ENCODE results near the gene TAMALIN. TPM values are rescaled to one million over a fixed set of nuclear protein-coding genes. Genes with fewer than 3 reads are reported as not detected.

The TAMALIN gene
- total and polyA plus RNA-seq, 8 donors, result 2.7 to 61.3 (median 16.3) TPM; not detected in 1

GRCh38 chr12:51963477-51963876 lies 43.3 kb upstream of the TAMALIN start:
- no peaks in the 10 kb centered on the region for H3K27me3 ChIP-seq
- no peak overlapping the region for H3K4me3 ChIP-seq
- H3K36me3 ChIP-seq, result peaks cover 0 to 11% (median 9%) of the 10 kb centered on the region in 4 donors
- TF ChIP-seq CTCF (IDR thresholded peaks at IDR 0.05) (no peak), EP300 (IDR thresholded peaks at IDR 0.05) (no peak), POLR2AphosphoS5 (IDR thresholded peaks at IDR 0.05) (no peak), POLR2A (IDR thresholded peaks at IDR 0.05) (no peak)
- H3K4me1 ChIP-seq, result peaks cover 31 to 46% (median 43%) of the 10 kb centered on the region in 4 donors
- H3K9me3 ChIP-seq, result no peaks in the 10 kb centered on the region
- no peak overlapping the region for H3K27ac ChIP-seq
- intact Hi-C loops (cut with DNase I; ENCODE audit: low total_unique reads), result no loop called here
- 93 to 99% (median 97%) methylated on average over 4 of the region's 4 CpGs for WGBS, 5 donors
- DNase-seq, result no peak

DNA sequence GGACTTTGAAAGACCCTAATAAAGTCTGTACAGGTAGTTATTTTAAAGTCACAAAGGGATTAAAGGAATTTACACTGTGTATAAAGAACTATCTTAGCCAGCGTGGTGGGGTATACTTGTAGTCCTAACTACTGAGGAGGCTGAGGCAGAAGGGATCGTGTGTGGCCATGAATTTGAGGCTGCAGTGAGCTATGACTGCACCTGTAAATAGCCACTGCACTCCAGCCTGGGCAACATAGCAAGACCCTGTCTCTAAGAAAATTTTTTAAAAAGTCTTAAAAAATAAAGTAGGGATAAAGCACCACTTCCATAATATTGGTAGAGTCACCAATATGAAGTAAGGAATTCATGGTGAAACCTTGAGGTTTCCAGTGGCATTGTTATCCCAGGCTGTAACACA lies 37.1 kb upstream of the TAMALIN start:
- peaks cover 44 to 52% (median 45%) of the 10 kb centered on the region in 4 donors for H3K4me1 ChIP-seq
- no peaks in the 10 kb centered on the region for H3K36me3 ChIP-seq
- no peak for DNase-seq
- no peaks in the 10 kb centered on the region for H3K27me3 ChIP-seq
- no peaks in the 10 kb centered on the region for H3K9me3 ChIP-seq
- 84 to 96% (median 95%) methylated on average over 2 of the region's 2 CpGs for WGBS, 5 donors
- intact Hi-C loops (cut with DNase I; ENCODE audit: low total_unique reads), result no loop called here
- no peak overlapping the region for H3K27ac ChIP-seq
- H3K4me3 ChIP-seq, result no peak overlapping the region
- no peak for TF ChIP-seq EP300 (IDR thresholded peaks at IDR 0.05)
- no peak for TF ChIP-seq CTCF (IDR thresholded peaks at IDR 0.05)
- no peak for TF ChIP-seq POLR2A (IDR thresholded peaks at IDR 0.05)
- no peak for TF ChIP-seq POLR2AphosphoS5 (IDR thresholded peaks at IDR 0.05)

GRCh38 chr12:51970904-51971646 lies 35.7 kb upstream of the TAMALIN start:
- Histone ChIP-seq H3K4me3 (no peak overlapping the region), H3K27ac (peak overlapping the region in 2 of 5 donors; percentile 63 to 76), H3K36me3 (peaks cover 4 to 11% (median 10%) of the 10 kb centered on the region in 4 donors), H3K4me1 (peaks cover 51 to 66% (median 55%) of the 10 kb centered on the region in 4 donors), H3K27me3 (no peaks in the 10 kb centered on the region), H3K9me3 (no peaks in the 10 kb centered on the region)
- TF ChIP-seq EP300 (IDR thresholded peaks at IDR 0.05), result no peak
- peak in 3 of 7 experiments; percentile 10 to 36 (median 27) for TF ChIP-seq CTCF (IDR thresholded peaks at IDR 0.05)
- intact Hi-C loops (cut with DNase I; ENCODE audit: low total_unique reads), result no loop called here
- DNase-seq, result peak in 1 of 2 donors; percentile 49
- WGBS, 5 donors, result 56 to 74% (median 69%) methylated on average over 12 to 13 of the region's 13 CpGs

DNA sequence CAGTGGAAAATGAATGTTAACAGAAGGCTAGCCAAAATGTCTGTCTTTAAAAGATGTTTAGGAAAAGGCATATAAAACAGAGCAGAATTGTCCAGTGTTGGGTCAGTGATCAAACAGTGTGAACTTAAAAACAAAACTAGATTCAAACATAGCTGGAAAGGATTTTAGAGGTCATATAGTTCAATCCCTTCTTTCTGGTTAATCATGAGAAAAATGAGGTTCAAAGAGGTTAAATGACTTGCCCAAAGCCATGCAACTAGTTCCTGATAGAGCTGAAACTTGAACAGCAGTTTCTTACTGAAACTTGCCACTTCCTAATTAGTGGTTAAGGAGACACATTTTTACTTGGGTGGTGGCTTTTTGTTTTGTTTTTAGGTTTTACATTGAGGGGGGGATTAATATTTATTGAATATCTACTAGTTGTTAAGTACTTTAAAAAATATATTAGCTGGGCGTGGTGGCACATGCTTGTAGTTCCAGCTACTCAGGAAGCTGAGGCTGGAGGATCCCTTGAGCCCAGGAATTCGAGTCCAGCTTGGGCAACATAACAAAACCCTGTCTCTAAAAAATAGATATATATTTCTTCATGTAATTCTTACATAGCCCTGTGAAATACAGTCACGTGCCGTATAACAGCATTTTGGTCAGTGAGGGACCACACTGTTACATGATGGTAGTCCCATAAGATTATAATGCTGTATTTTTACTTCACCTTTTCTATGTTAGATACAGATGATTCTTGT lies 34.9 kb upstream of the TAMALIN start:
- H3K27ac ChIP-seq, result peak overlapping the region; percentile 32 to 76 (median 50)
- TF ChIP-seq EP300 (IDR thresholded peaks at IDR 0.05) (no peak), POLR2A (IDR thresholded peaks at IDR 0.05) (no peak), POLR2AphosphoS5 (IDR thresholded peaks at IDR 0.05) (no peak), CTCF (IDR thresholded peaks at IDR 0.05) (no peak)
- WGBS, 5 donors, result 61 to 67% (median 63%) methylated on average over 4 of the region's 4 CpGs
- no peak for DNase-seq
- H3K4me1 ChIP-seq, result peaks cover 51 to 73% (median 55%) of the 10 kb centered on the region in 4 donors
- peaks cover 12 to 19% (median 18%) of the 10 kb centered on the region in 4 donors for H3K36me3 ChIP-seq
- H3K9me3 ChIP-seq, result no peaks in the 10 kb centered on the region
- intact Hi-C loops (cut with DNase I; ENCODE audit: low total_unique reads), result no loop called here
- no peaks in the 10 kb centered on the region for H3K27me3 ChIP-seq
- H3K4me3 ChIP-seq, result no peak overlapping the region

All from stomach (tissue), 9 donors.